ENCODE results near the gene SUPT20H.

The SUPT20H gene

GRCh38 chr13:37070956-37071355 is 11.5 kb upstream of the SUPT20H start:
- no peaks in the 10 kb centered on the region for H3K9me2 ChIP-seq (ENCODE audit: low read depth, low read length)
- no peaks in the 10 kb centered on the region for H3K27me3 ChIP-seq (ENCODE audit: insufficient read depth, low read length)
- no peak overlapping the region for H3K4me2 ChIP-seq (ENCODE audit: low read length)
- H2AFZ ChIP-seq (ENCODE audit: low read length), result no peak overlapping the region
- H3K9me3 ChIP-seq (ENCODE audit: low read length), result no peaks in the 10 kb centered on the region
- H3K9ac ChIP-seq (ENCODE audit: low read length), result no peak overlapping the region
- H3K4me1 ChIP-seq (ENCODE audit: insufficient read depth, low read length, severe bottlenecking), result no peaks in the 10 kb centered on the region
- H4K20me1 ChIP-seq (ENCODE audit: insufficient read depth, low read length), result no peaks in the 10 kb centered on the region
- H3K79me2 ChIP-seq (ENCODE audit: insufficient read depth, low read length), result no peaks in the 10 kb centered on the region
- no peak overlapping the region for H3K4me3 ChIP-seq (ENCODE audit: low read depth, low read length, poor library complexity, severe bottlenecking)
- TF ChIP-seq CTCF (IDR thresholded peaks at IDR 0.05; ENCODE audit: low read length), result no peak
- no peak for TF ChIP-seq EZH2 (IDR thresholded peaks at IDR 0.05; ENCODE audit: borderline replicate concordance, low read length)
- H3K27ac ChIP-seq (ENCODE audit: low read depth, low read length, poor library complexity, severe bottlenecking), result no peak overlapping the region
- no peaks in the 10 kb centered on the region for H3K36me3 ChIP-seq (ENCODE audit: insufficient read depth, low read length)
- H3F3A ChIP-seq (ENCODE audit: insufficient read depth, low read length), result no peaks in the 10 kb centered on the region

GRCh38 chr13:37070145-37070695 is 10.7 kb upstream of the SUPT20H start:
- Histone ChIP-seq H3K9ac (ENCODE audit: low read length) (no peak overlapping the region), H3K4me1 (ENCODE audit: insufficient read depth, low read length, severe bottlenecking) (no peaks in the 10 kb centered on the region), H3K9me3 (ENCODE audit: low read length) (no peaks in the 10 kb centered on the region)

DNA sequence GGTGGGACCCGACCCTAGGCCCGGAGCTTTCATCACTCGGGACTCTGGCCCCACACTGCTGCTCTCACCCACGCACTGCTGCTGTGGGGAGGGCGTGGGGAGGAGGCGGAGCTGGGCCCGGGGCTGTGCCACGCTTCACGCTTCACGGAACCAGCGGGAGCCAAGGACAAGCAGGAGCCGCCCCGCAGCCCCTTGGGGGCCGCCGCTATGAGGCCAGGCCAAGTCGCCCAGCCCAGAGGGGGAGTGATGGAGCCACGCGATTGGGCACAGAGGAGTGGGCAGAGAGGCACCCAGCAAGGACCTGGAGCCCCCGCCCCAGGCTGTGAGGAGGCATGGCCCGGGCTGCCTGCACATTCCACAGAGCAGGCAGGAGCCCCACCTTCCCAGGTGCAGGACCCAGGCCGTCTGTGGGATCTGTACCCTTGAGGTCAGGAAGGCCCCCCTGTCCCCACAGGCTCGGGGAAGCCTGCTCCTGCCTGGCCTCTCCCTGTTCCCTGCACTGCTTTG is 10.2 kb upstream of the SUPT20H start:
- no peak overlapping the region for H3K4me3 ChIP-seq (ENCODE audit: low read depth, low read length, poor library complexity, severe bottlenecking)

More at GRCh38 chr13:37070145-37070695, 10.7 kb upstream of the SUPT20H start:
- H3K4me2 ChIP-seq (ENCODE audit: low read length), result no peak overlapping the region
- no peak overlapping the region for H3K4me3 ChIP-seq (ENCODE audit: low read depth, low read length, poor library complexity, severe bottlenecking)
- H3F3A ChIP-seq (ENCODE audit: insufficient read depth, low read length), result no peaks in the 10 kb centered on the region
- H3K27ac ChIP-seq (ENCODE audit: low read depth, low read length, poor library complexity, severe bottlenecking), result no peak overlapping the region
- H3K36me3 ChIP-seq (ENCODE audit: insufficient read depth, low read length), result no peaks in the 10 kb centered on the region
- no peaks in the 10 kb centered on the region for H3K79me2 ChIP-seq (ENCODE audit: insufficient read depth, low read length)
- H4K20me1 ChIP-seq (ENCODE audit: insufficient read depth, low read length), result no peaks in the 10 kb centered on the region
- TF ChIP-seq CTCF (IDR thresholded peaks at IDR 0.05; ENCODE audit: low read length) (no peak), EZH2 (IDR thresholded peaks at IDR 0.05; ENCODE audit: borderline replicate concordance, low read length) (no peak)
- H2AFZ ChIP-seq (ENCODE audit: low read length), result no peak overlapping the region
- no peaks in the 10 kb centered on the region for H3K27me3 ChIP-seq (ENCODE audit: insufficient read depth, low read length)
- H3K9me2 ChIP-seq (ENCODE audit: low read depth, low read length), result no peaks in the 10 kb centered on the region

More for the DNA sequence above, 10.2 kb upstream of the SUPT20H start:
- Histone ChIP-seq H3F3A (ENCODE audit: insufficient read depth, low read length) (no peaks in the 10 kb centered on the region), H3K9me3 (ENCODE audit: low read length) (no peaks in the 10 kb centered on the region), H3K9me2 (ENCODE audit: low read depth, low read length) (no peaks in the 10 kb centered on the region), H3K27me3 (ENCODE audit: insufficient read depth, low read length) (no peaks in the 10 kb centered on the region), H3K9ac (ENCODE audit: low read length) (no peak overlapping the region), H3K4me2 (ENCODE audit: low read length) (no peak overlapping the region), H3K79me2 (ENCODE audit: insufficient read depth, low read length) (no peaks in the 10 kb centered on the region), H3K4me1 (ENCODE audit: insufficient read depth, low read length, severe bottlenecking) (no peaks in the 10 kb centered on the region), H2AFZ (ENCODE audit: low read length) (no peak overlapping the region), H3K36me3 (ENCODE audit: insufficient read depth, low read length) (no peaks in the 10 kb centered on the region), H4K20me1 (ENCODE audit: insufficient read depth, low read length) (no peaks in the 10 kb centered on the region), H3K27ac (ENCODE audit: low read depth, low read length, poor library complexity, severe bottlenecking) (no peak overlapping the region)
- TF ChIP-seq CTCF (IDR thresholded peaks at IDR 0.05; ENCODE audit: low read length) (no peak), EZH2 (IDR thresholded peaks at IDR 0.05; ENCODE audit: borderline replicate concordance, low read length) (no peak)

Measured in OCI-LY1 (cell line).